Renal pelvis (tissue), 4 donors: ENCODE measurements around the gene TRIM60. TPM values are rescaled to one million over a fixed set of nuclear protein-coding genes. Genes with fewer than 3 reads are reported as not detected.
"Not testable (repeated sequence)": the region's sequence is repeated elsewhere in the genome, so short reads cannot be mapped to it uniquely, and the experiment has no call there.

Experiments used
- DNase-seq: peaks from one replicate; pipeline ENCODE4 v3.0.0-alpha.2; 2013
- polyA plus RNA-seq, 3 donors: library from polyadenylated mRNA; unstranded; fragments of 120-200 nt; gene quantifications; one replicate each; pipeline ENCODE4 v1.2.1, GENCODE V29; 2013; ENCODE audit not compliant: insufficient read length in 3 of 3

Gene TRIM60
- polyA plus RNA-seq, 3 donors, result not detected

DNA sequence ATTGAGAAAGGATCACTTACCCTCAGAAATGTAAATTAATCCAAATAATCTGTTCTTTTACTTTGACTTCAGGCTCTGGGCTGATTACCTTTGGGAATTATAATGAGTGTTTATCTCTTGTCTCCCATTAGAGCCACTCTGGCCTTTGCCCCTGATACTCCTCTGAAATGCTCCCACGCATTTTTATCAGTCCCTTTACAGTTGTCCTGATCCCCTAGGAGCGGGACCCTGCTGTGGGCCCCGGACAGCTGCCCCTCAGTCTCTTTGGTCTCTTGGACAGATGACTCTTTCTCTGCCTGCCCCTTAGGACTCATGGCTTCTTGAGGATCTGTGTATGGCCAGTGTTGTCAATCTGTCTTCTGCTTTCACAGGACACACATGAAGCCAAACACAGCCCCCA, 20.8 kb downstream of the TRIM60 start:
- no peak for DNase-seq

DNA sequence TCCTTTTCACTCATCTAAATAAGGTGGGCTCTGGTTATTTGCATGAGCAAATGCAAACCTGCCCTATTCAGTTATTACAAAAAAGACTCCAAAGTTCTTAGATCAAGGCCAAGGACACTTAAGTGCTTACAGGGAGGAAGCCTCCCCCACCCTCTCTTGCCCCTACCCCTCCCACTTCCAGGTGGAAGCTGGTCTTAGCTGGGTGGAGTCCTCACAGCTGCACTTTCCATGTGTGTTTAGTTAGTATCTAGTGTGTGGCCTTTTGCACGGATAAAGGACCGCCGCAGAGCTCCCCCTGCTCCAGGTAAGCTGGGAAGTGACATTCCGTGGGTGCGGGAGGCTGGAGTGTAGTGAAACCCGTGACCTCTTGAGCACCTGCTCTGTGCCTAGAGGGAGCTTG, 21.8 kb downstream of the TRIM60 start, which contains the start of gene TRIM75:
Gene TRIM75 (plus strand): TSS at position 222 of the 400 bp plus-strand sequence. CDS start 5,282 bp downstream, outside the sequence.
- DNase-seq, result no peak

DNA sequence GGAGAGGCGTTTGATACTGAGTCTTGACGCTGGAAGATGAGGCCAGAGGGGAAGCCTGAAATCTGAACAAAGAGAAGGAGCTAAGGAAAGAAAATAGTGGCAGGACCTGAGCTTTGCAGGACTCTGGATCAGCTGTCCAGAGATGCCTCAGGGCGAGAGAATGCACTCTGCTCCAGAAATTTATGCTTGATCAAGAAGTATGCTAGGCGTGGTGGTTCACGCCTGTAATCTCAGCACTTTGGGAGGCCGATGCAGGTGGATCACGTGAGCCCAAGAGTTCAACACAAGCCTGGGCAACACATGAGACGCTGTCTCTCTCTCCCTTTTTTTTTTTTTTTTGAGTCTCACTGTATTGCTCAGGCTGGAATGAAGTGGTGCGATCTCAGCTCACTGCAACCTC, 23.8 kb downstream of the TRIM60 start:
- DNase-seq, result no peak

DNA sequence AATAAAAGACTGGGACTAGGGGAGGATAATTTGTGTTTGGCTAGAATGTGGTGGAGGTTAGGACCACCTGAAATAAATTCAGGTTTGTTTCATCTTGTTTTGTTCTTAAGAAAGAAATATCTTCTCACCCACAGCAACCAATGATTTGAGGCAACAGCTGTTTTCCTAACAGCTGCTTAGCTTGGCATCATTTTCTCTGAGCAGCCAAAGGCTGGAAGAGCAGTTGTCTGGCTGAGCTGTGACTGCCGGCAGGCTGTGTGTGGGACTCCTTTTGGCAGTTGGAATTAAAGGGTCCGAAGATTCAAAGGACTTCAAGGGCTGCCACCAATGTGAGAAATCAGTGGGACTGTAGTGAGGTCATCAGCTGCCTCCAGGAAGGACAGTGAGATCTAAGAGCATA, 26.9 kb downstream of the TRIM60 start:
- no peak for DNase-seq

DNA sequence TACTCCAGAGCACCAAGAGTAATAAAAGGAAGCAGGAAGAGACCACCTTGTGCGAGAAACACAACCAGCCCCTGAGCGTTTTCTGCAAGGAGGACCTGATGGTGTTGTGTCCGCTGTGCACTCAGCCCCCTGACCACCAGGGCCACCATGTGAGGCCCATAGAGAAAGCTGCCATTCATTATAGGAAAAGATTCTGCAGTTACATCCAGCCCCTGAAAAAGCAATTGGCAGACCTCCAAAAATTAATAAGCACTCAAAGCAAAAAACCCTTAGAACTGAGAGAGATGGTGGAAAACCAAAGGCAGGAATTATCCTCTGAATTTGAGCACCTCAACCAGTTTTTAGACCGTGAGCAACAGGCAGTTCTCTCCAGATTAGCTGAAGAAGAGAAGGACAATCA, 27.6 kb downstream of the TRIM60 start:
- DNase-seq, result no peak

DNA sequence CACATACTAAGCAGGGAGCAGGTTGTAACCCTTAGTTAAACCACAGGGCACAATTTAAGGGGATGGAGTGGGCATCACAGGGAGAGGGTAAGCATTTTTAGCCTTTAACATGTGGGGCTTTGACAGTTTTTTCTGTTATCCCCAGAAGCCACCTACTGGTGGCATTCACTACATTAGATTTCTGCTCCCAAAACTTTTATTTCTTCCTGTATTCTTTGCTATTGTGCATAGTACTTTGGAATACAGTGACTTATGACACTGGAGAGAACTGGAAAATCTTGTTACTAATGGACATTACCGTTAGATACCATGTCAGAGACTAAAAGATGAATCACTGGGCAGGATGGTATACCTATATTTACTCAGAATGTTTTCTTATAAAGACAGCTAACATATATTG, 29.1 kb downstream of the TRIM60 start:
- DNase-seq, result no peak

DNA sequence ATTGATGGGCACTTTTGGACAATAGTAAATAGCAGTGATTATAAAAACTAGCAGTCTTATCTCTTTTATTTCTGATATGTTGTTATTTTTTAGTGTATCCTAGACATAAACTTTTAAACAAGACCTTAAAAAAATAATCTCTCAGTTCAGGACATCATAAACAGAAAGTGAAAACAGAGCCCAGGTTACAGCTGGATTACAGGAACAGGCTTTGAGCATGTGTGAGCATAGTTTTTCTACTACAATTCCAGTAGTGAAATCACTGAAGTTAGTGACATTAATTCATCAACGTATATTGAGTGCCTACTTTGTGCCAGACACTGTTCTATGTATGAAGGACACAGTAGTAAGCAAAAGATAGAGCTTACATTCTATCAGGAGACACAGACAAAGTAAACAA, 38.8 kb downstream of the TRIM60 start:
- DNase-seq, result no peak

DNA sequence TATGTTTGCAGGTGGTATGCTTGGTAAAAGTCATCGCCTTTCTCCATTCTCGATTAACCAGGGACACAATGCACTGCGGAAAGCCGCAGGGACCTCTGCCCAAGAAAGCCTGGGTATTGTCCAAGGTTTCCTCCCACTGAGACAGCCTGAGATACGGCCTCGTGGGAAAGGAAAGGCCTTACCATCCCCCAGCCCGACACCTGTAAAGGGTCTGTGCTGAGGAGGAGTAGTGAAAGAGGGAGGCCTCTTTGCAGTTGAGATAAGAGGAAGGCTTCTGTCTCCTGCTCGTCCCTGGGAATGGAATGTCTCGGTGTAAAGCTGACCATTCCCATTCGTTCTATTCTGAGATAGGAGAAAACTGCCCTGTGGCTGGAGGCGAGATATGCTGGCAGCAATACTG, 41.5 kb downstream of the TRIM60 start:
- DNase-seq, result not testable (repeated sequence)

DNA sequence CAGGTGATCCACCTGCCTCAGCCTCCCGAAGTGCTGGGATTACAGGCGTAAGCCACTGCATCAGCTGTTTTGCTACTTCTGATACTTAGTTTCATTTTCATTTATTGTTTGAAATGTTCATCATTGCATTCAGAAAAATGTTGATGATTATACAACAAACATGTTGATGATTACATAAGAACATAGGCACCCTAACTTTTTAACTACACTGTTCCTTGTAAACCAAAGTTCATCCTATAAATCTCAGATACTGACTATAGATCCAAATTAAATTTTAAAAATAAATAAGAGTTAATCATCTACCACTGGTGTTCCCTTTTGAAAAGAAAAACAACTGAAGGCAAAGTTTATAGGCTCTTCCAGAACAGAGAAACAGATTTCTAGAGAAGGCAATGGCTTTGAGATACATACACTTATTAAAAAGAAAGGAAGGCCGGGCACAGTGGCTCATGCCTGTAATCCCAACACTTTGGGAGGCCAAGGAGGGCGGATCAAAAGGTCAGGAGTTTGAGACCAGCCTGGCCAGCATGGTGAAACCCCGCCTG, 45.3 kb downstream of the TRIM60 start:
- DNase-seq, result no peak

DNA sequence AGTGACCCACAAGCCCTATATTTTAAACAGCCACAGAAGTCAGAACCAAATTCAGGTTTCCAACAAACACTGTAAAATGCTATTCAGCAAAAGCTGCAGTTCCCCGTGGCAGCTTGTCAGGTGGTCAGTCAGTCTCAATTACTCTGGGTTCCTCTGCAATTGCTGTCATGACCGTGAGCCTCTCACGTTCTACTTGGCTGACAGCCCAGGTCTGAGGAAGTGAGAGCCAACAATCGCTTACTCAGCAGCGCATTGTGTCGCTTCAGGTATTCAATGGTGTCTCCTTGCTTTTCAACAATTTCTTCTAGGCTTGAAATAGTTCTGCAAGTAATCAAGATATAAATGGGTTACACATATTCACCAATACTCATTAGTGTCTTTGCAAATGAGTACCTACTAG, 47.7 kb downstream of the TRIM60 start:
- peak; percentile 12 for DNase-seq

DNA sequence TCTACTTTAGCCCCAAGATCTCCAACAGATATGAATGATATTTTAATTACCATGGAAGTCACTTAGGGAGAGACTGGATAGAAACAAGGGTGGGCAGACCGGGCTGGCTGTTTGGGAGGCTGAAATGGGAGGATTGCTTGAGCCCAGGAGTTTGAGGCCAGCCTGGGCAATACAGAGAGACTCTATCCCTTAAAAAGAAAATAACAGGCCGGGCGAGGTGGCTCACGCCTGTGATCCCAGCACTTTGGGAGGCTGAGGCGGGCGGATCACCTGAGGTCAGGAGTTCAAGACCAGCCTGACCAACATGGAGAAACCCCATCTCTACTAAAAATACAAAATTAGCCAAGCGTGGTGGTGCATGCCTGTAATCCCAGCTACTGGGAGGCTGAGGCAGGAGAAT, 53.0 kb downstream of the TRIM60 start:
- not testable (repeated sequence) for DNase-seq

DNA sequence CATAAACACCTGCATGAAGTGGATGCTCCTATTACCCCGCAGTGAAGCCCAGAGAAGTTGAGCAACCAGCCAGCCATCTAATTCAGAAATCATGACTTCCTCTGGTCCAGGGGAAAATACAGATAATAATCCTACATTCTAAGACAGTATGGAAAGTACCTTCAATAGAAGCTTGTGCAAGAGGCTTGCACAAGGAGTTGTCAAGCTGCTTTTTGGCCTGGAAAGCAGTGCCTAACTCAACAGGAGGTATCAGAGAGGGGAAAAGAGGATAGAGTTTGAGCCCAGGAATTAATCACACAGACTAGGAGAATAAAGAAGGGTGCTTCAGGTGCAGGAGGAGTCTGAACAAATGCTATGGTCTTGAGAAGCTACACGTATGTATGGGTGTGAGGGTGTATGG, 54.1 kb downstream of the TRIM60 start:
- DNase-seq, result no peak

DNA sequence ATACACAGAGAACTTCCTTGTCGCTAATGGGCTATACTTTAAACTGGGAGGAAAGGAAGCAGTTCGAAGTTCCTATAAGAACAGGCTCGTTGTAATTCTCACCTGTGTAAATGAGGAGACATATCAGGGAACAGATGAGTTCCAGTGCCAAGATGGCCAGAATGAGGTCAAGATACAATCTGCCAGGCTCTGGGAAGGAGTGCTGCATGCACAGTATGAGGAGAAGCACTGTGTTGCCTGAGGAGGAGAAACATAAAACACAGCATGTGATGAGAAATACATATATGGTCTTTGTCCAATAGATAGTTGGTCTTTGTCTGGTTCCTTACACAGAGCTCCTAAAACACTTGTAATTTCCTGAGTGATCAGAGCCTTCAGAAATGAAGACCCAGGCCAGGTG, 56.6 kb downstream of the TRIM60 start:
- DNase-seq, result no peak

Other genes with a start within 250 kb of the TRIM60 start
- gene APELA, start 154.8 kb upstream of the TRIM60 start, polyA plus RNA-seq, result 10 to 100 TPM in 1 of 3 donors, 1 to 10 TPM in 2; 6.8 to 12.8 (median 9.7) TPM
- 1 to 10 TPM; 2.5 to 3.7 (median 3.4) TPM for gene TRIM61, start 54.3 kb upstream of the TRIM60 start, polyA plus RNA-seq
- gene TRIM75, start 21.9 kb downstream of the TRIM60 start, polyA plus RNA-seq, result under 1 TPM in 1 of 3 donors, not detected in 2; 0.09 TPM
- gene TMEM192, start 80.9 kb downstream of the TRIM60 start, polyA plus RNA-seq, result 10 to 100 TPM; 28.8 to 39.7 (median 28.8) TPM
- 10 to 100 TPM; 16.4 to 24.6 (median 21.6) TPM for gene KLHL2, start 175.6 kb downstream of the TRIM60 start, polyA plus RNA-seq